Mucosa of descending colon (tissue), 3 donors: ENCODE results near the gene MTFP1. TPM values are rescaled to one million over a fixed set of nuclear protein-coding genes. Genes with fewer than 3 reads are reported as not detected.

Source experiments
- ATAC-seq: fragments of 200-7000 bp; cut with Tn5 transposase; one replicate; pipeline ENCODE4 v1.9.1; 2020; ENCODE audit warnings: mild to moderate bottlenecking, moderate library complexity
- DNase-seq, 3 donors: peaks; one replicate each; pipeline ENCODE4 v3.0.0-alpha.2; 2020
- H3K36me3 ChIP-seq: fragments of 200-600 bp; one replicate; pipeline ENCODE4 v1.8.0; 2021; ENCODE audit warnings: low read depth, mild to moderate bottlenecking
- H3K4me1 ChIP-seq: fragments of 200-600 bp; one replicate; pipeline ENCODE4 v1.8.0; 2021; ENCODE audit warnings: low read depth, mild to moderate bottlenecking
- H3K4me3 ChIP-seq: fragments of 200-600 bp; one replicate; pipeline ENCODE4 v1.8.0; 2021; ENCODE audit warnings: mild to moderate bottlenecking
- H3K9me3 ChIP-seq: fragments of 200-600 bp; one replicate; pipeline ENCODE4 v1.8.0; 2021; ENCODE audit warnings: mild to moderate bottlenecking
- CTCF ChIP-seq: fragments of 200-600 bp; IDR thresholded peaks from one replicate; pipeline ENCODE4 v1.8.0; 2022; ENCODE audit warnings: antibody characterized with exemption, mild to moderate bottlenecking
- intact Hi-C, 2 donors: fragments of 100-400 bp; cut with DNase I in 1 of 2; cut with micrococcal nuclease in 1 of 2; formaldehyde crosslinking; loops; one replicate each; pipeline versions ENCODE4 v1.11.0 to v1.11.1; 2022; cut with DNase I, micrococcal nuclease
- total RNA-seq, 3 donors: library from RNA; stranded (reverse); fragmentation: NEBNext Ultra II Directional in 2 of 3; extraction: Animal tissue kit (Norgen Biotek cat#: 25700) in 2 of 3; gene quantifications; one replicate each; pipeline versions ENCODE4 v1.2.1 to v1.2.4, GENCODE V29; 2021 to 2023
- donor health status: DM: no; HTN: no; CAD: no; lungs with moderate emphysema.
- donor health status: DM: no; HTN: no; CAD: no.
- donor health status: DM: no; HTN: yes; CAD: no.

MTFP1 gene
- total RNA-seq, 3 donors from 2014 or later: 14.0 to 26.0 (median 25.3) TPM

GRCh38 chr22:30420347-30421125 is 5.0 kb upstream of the MTFP1 start:
- intact Hi-C loops: no loop called here
- no peaks in the 10 kb centered on the region for H3K36me3 ChIP-seq
- H3K4me3 ChIP-seq: no peak overlapping the region
- peaks cover 41% of the 10 kb centered on the region for H3K4me1 ChIP-seq
- no peak for TF ChIP-seq CTCF
- DNase-seq (no peak), ATAC-seq (no peak)
- H3K9me3 ChIP-seq: no peaks in the 10 kb centered on the region

GRCh38 chr22:30421695-30422480 is 3.7 kb upstream of the MTFP1 start:
- intact Hi-C loops: no loop called here
- ATAC-seq: peak; percentile 7

GRCh38 chr22:30422481-30423300 is 2.9 kb upstream of the MTFP1 start:
- peak; percentile 56 for ATAC-seq
- intact Hi-C loops: no loop called here
- H3K4me1 ChIP-seq: peaks cover 39% of the 10 kb centered on the region

More at GRCh38 chr22:30421695-30422480, 3.7 kb upstream of the MTFP1 start:
- H3K4me3 ChIP-seq: no peak overlapping the region
- peaks cover 39% of the 10 kb centered on the region for H3K4me1 ChIP-seq
- TF ChIP-seq CTCF: no peak
- no peak for DNase-seq
- no peaks in the 10 kb centered on the region for H3K9me3 ChIP-seq
- no peaks in the 10 kb centered on the region for H3K36me3 ChIP-seq

GRCh38 chr22:30423301-30423958 is 2.1 kb upstream of the MTFP1 start:
- H3K36me3 ChIP-seq: no peaks in the 10 kb centered on the region
- TF ChIP-seq CTCF: no peak
- peaks cover 39% of the 10 kb centered on the region for H3K4me1 ChIP-seq
- no peaks in the 10 kb centered on the region for H3K9me3 ChIP-seq
- ATAC-seq (peak; percentile 65), DNase-seq (peak; percentile 57 to 88 (median 85))
- H3K4me3 ChIP-seq: peak overlapping the region; percentile 36
- intact Hi-C loops: no loop called here

More at GRCh38 chr22:30422481-30423300, 2.9 kb upstream of the MTFP1 start:
- no peak for TF ChIP-seq CTCF
- DNase-seq: peak; percentile 62 to 82 (median 76)
- no peaks in the 10 kb centered on the region for H3K9me3 ChIP-seq
- H3K36me3 ChIP-seq: no peaks in the 10 kb centered on the region
- H3K4me3 ChIP-seq: peak overlapping the region; percentile 36

GRCh38 chr22:30423959-30424533 is 1.5 kb upstream of the MTFP1 start:
- no peak for TF ChIP-seq CTCF
- Histone ChIP-seq H3K9me3 (no peaks in the 10 kb centered on the region), H3K36me3 (no peaks in the 10 kb centered on the region), H3K4me1 (peaks cover 39% of the 10 kb centered on the region), H3K4me3 (peak overlapping the region; percentile 36)
- intact Hi-C loops: no loop called here
- ATAC-seq (peak; percentile 83), DNase-seq (peak; percentile 97 to 99 (median 99))
